NCI-H1436 (cell line): ENCODE results near the gene TELO2.

Experiments
- DNase-seq: peaks from one replicate; lab custom pipeline; 2025; lab: John Stamatoyannopoulos, UW

Gene TELO2

DNA sequence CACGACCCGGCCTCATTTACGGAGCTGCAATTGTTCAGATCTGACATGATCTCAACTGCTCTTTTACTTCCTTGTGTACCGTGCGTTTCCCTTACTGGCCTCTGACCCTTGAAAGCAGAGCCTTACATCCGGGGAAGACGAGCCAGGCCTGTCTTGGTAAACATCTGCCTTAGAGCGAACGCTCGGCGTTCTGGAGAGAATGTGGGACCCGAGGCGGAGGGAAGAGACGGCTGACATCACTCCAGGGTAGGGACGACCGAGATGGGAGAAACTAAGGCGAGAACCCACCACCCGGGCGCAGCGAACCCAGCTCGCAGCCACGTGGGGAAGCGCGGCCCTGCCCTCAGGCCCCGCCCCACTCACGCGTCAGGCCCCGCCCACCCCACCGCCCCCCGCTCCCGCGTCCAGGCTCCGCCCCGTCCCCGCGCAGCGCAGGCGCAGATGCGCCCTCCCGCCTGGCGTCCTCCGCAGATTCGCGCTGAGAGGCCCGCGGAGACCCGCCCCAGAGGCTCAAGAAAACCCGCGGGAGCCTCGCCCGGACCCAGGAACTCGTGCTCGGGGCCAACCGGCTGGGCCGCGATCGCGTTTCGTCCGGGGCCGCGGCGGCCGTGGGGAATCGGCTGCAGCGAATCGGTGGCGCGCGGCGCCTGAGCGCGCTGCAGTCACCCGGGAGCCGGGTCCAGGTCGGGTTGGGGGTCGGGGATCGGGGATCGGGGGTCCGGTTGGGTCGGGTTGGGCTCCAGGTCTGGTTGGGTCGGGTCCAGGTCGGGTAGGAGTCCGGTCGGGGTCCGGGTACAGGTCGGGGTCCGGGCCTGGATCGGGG lies at the start of gene TELO2:
Gene TELO2, plus strand, starts transcription at position 438 of the 823 bp plus-strand sequence. CDS start 922 bp downstream, outside the sequence.
- peak; percentile 70 for DNase-seq

DNA sequence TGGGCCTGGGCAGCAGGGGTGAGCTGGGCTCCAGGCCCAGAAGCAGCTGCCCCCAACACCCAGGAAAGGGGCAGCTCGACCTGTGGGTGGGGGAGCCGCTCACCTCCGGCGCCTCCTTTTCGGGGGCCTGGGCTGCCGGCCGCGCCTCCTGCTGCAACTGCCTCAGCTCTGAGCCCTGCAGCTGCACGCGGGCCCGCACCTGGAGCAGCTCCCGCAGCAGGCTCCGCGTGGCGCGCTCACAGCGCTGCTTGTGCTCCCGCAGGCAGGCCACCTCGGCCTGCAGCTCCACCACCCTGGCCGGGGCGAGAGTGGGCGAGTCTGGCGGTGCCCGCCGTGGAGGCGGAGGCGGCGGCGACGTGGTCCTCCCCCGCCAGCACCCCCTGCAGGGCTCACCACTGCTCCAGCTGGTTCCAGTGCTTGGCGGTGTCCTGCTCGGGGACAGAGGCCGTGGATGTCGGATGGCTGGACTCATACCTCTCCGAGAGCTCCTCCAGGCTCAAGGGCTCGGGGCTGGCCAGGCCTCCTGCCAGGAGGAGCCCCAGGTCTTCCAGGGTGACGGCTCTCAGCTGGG lies 49.7 kb upstream of the TELO2 start:
- DNase-seq, result no peak

DNA sequence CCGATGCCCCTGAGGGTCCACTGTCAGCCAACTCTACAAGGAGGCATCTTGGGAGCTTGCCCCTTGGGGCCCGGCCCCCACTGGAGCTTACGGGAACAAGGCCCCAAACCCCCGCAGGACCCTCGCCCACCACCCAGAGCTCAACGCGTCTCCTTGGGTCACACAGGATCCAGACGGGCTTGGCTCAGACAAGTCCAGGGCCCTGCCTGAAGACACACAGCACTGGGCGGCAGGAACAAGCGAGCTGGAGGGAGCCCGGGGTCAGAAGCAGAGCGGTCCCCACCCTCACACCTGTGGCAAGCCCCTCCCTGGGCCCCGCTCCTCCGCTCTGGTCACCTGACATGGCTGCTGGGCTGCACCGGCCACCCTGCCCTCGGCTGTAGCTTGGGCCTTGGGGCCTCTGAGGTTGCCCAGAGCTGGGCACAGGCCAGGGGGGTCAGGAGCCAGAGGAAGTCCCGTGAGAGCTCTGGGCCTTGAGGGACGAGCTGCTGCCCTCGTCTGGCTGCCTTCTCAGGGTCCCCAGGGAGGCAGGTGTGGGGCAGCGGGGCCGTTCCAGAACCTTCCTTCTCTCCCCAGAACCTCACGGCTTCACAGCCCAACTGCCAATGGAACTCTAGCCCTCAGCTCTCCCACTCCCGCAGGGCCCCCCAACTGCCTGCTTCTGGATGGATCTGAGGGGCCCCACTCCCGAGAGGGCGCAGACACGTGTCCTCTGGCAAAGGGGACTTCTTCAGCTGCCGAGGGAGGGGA lies 49.0 kb upstream of the TELO2 start, which contains the start of gene CCDC154:
Gene CCDC154, minus strand, starts transcription at position 577 of the 750 bp plus-strand sequence. Its CDS starts 234 bp downstream, at position 343.
- DNase-seq, result no peak

DNA sequence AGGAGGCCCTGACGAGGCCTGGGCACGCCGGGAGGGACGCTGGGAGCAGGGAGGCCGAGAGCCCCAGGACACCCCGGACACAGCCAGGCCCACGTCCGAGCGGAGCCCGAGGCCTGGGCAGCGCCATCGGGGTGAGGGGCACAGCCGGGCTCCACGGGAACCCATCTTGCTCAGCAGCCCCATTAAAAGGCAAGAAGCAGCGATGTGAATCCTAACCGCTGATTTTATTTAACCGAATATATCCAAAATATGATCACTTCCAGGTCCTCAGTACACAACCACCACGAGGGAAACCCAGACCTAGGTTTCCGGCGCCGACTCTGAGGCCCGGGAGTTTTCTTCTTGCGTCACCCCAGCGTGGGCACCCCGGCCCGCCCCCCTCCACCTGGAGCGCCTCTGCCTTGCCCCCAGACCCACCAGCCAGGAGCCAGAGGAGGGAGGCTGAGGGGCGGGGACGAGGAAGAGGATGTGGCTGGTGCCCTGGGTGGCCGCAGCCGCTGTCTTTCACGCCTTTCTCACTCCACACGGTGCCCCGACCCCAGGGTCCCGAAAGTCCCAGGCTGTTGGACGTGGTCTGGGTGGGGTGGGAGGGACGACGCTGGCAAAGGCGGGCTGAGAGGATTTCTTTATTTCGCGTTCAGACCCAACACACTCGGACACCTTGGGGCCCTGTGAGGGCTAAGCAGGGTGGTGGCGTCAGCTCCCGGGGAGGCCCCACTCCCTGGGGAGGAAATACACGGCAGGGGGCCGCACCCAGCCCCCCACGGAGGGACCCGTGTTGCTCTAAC lies 48.2 kb upstream of the TELO2 start:
- no peak for DNase-seq

DNA sequence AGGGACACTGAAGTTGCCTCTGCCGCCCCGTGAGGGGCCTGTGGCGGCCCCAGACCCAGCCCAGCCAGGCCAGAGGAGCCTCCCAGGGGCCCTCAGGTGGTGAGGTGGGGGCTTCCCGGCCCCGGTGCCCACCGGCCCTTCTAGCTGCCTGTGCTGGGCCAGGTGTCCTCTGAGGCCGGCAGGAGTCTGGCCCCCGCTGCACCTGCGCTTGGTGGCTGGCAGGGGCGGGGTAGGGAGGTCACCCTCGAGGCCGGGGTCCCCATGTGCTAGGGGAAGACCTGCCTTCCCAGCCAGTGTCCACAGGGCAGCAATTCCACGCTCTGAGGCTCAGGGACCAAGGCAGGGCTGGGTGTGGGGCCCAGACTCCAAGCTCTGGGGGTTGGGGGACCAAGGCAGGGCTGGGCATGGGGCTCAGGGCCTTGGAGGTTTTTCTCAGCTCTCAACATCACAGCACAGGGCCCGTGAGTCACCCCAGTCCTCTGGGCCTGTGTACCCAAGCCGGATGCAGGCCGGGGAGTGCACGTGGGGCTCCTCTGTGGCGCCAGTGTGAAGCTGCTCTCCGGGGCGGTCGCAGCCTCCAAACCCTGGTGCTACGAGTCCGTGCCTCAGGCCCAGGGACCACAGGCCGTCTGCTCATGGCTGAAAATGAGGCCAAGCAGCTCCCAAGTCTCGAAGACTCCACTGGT lies 47.5 kb upstream of the TELO2 start:
- DNase-seq, result no peak

DNA sequence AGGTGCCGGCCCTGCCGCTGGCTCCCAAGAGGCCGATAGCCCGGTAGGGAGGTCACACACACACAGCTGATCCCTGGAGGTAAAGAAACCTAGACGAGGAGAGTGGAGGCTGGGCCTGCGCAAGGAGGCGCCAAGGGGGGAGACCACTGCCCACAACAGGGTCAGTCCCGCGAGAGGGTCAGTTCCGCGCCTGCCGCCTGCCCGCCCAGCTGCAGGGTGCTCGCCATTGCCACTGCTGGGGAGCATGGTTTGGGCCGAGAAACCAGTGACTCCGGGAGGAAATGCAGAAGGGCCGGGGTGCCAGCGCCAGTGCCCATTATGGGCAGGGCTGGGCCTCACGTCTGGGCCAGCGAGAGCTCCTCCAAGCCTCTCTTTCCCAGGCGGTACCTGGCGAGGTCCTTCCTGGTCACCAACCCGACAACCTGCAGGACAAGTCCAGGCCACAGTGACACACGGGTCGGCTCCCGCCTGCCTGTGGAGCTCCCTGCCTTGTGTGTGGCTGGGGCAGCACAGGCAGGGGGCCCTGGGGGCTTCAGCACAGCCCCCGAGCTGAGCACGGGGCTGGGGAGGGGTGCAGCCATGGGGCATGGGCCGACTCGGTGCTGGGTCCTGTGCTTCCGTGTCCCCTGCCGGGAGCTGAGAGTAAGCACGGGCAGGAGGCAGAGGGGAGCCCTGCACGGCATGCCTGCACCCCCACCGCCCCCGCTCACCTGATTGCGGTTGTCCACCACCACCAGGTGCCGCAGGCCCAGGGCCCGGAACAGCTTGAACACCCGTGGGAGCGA lies 46.7 kb upstream of the TELO2 start:
- DNase-seq, result no peak

DNA sequence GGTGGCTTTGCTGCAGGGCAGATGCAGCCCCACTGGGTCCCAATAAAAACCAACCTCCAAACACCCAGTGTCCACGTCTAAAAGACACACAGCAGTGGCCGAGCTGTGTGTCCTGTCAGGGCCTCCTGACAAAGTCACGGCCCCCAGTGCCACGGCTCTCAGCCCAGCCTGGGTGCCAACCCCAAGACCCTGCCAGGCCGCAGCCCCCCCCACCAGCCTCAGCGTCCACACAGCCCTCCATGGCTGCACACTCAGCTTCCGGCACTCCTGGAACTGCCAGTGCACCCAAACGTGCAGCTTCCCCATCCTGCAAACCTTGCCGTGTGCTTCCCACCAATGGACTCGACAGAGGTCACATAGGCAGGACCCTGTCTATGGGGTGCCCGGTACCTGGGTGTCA lies 45.2 kb upstream of the TELO2 start:
- DNase-seq, result no peak

DNA sequence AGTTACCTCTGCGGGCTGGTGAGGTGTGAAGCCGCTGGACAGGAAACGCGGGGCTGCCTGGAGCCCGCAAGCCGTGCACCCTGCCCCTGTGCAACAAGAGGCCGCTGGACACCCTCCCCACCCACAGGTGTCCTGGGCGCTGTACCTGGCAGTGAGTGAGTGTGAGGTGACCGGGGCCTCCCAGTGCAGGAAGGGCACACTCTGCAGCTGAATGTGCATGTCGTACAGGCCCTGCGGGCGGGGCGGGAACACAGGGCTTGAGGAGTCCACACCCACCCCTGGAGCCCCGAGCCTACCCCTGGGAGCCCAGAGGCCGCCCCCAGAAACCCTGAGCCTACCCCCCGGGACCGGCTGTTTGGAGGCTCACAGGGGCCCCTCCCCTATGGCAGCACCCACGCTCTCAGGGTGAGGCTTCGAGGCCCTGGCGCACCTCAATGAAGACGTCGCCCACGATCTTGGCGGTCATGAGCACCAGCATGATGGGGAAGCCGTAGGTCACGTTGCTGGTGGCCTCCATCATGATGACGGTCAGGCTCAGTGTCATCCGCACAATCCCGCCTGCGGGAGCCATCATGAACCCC lies 44.5 kb upstream of the TELO2 start:
- DNase-seq, result no peak

DNA sequence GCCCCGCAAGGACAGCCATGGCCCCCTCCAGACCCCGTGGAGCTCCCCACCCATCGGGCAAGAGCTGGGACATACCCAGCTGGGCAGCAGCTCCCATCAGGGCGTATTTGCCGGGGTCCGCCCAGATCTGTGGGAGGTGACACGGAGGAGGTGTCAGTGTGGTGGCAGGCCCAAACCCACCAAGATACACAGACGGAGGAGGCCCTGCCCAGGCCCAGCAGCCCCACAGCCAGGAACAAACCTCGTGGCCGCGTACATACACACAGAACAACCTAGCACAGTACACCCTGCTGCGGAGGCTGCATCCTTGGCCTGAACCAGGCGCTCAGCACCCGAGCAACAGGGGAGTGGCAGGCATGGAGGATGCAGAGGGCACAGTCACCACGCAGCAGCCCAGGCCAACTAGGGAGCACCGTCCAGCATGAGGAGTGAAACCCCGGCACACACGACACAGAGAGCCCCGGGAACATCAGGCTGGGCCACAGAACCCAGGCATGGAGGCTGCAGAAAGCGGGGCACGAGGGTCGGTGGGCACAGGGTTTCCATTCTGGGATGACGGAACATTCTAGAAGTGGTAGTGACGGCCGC lies 43.9 kb upstream of the TELO2 start:
- no peak for DNase-seq

DNA sequence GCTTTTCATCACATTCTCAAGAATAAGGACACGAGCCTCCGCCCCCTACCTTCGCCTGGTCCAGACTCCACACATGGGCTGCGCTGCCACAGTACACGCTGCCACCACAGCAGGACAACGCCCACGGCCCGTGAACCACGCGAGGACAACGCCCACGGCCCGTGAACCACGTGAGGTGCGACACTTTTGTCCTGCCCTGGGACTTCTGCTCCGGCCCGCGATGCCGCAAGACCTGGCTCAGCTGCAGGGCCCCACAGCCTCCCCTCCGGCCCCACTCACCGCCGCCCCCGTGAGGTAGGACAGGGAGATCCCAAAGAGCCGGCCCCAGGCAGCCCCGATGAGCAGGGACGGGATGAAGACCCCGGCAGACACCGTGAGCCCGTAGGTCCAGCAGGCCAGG lies 42.9 kb upstream of the TELO2 start:
- DNase-seq, result no peak

DNA sequence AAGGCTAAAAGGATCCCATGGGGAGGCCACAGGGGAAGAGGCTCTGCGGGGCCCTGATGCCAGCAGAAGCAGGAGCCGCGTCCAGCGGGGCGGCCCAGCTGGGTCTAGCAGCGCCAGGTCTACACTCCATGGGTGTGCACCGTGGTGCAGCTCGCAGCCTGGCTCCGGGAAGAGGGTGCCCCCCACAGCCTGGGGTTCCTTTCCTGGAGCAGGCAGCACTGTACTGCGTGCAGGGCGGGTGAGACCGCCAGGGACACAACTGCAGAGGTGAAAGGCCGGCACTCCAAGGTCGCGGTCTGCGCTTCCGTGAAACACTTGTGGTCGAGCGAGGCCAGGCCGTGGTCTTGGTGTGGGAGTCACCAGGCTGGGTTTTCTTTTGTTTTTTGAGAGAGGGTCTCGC lies 42.3 kb upstream of the TELO2 start:
- no peak for DNase-seq

DNA sequence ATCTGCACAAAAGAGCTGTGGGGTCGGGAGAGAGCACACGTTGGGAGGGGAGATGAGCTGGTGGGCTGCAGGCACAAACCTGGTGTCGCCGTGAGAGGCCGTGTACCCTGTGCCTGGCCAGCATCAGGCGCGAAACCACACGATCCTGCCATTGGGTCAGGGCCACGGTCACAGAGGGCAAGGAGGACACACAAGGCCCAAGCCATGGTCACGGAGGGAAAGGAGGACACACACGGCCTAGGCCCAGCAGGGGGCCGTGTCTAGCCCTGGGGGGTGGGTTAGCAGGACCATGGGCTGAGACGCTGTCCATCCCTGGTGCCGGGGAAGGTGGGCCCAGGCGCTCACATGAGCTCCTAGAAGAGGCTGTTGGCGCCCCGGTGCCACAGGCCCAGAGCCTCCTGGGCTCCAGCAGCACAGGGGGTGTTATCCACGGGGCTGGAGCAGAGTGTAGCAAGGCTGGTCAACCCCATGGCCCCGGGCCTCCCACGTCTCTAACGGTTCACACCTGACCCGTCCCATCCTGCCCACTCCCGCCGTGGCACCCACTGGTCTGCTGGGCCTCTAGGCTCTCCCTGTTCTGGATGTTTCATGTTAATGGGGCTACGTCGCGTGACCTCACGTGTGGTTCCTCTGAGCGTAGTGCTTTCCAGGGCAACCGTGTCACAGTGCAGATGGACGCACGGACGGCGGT lies 41.3 kb upstream of the TELO2 start:
- DNase-seq, result no peak

DNA sequence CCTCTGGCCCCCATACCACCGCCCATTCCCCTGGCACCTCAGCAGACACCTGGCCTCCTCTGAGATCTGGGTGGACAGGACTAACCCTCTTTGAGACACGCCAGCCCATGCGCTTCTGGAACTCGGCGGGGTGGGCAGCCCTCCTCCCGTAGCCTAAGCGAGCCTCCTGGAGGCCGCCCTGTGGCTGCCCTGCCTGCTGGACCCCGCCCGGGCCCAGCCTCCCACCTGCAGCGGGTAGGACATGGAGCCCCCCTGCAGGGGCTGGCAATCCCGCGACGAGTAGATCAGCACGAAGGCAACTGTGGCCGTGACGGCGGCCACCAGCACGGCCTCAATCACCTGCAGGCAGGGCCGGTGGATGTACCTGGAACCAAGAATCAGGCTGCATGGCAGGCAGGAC lies 40.6 kb upstream of the TELO2 start:
- DNase-seq, result no peak

DNA sequence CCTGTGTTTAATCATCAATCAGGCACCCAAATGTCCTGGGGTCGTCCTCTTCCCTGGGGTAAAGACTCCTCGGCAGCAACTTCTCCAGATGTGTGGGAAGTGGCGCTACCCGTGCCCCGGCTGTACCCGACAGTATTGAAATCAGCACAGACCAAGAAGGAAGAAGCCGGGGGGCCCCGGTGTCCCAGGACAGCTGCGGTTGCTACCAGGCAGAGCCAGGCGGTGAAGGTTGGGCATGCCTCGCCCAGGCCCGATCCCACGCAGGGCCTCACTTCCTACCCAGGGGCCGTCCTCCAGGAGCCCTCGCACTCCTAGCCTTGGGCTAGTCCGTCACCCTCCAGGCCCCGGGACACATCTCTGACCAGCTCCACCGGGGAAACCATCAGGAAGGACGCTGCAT lies 39.8 kb upstream of the TELO2 start:
- DNase-seq, result no peak

DNA sequence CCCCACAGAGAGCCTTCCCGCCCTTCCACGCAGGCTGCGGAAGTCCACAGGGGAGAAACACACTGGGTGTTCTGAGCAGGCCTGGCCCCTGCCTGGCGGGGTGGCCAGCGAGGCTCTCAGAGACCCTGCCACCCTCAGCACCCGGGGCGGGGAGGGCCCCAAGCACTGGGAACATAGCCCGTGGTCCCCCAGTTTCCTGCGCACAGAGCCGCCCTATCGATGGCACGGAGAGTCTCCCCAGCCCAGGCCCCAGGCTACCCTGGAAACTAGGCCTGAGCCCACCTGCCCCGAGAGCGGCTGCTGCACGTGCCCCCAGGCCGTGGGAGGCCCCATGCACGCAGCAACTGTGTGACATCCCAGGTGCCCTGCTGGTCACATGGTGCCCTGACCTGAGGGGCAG lies 38.6 kb upstream of the TELO2 start:
- no peak for DNase-seq

DNA sequence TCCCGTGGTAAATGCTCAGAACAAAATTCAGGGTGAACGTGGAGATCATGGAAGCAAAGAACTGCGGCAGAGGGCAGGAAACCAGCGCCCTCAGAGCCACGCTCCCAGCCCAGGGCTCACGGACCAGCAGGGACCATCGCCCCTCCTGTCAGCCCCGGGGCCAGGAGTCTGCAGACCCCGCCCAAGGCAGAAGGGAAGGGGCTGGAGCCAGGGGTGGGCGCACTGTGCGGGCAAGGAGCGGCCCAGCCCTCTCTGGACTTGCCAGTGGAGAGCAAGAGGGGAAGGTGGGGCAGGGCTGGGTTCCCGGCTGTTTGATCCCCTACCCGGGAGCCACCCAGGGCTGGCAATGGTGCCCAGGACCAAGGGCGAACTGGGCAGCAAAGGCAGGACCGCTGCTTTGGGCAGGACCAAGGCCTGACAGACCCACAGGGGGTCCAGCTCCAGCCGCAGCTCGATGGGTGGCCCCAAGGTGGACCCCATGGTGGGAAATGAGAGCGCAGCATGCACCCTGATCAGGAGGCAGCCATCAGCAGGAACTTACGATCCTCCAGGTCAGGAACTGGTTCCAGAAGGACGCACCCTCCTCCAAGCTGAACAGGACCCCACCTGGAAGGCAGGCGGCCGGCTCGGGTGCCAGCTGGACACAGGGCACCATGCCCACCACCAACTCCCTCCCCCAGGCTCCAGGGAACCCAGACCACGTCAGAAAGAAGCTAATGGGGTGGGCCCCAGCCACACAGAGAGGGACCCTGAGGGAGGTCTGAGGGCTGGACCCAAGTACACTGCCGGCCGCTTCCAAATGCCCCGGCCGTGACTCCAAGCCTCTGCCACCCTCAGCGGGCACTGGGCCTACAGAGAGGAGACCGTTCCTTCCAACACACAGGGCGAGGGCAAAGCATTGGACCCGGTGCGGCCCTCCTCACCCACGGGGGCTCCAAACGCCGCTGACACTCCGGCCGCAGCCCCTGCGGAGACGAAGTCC lies 37.7 kb upstream of the TELO2 start:
- no peak for DNase-seq

DNA sequence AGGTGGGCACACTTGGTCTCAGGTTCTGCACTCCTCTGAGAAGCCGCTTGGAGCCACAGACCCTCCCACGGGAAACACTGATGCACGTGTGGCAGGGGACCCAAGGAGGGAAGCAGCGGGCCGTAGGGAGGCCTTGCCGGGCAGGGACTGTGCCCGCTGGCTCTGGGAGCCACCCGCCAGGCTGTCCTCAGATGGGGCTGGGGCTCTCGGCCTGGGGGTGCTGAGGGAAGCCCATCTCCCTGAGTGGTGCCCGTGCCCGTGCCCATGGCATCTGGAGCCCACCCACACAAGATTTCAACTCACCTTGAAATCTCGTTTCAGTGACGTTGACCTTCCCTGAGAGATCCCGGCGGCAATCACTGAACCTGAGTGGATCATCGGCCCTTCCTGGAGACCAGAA lies 36.2 kb upstream of the TELO2 start:
- no peak for DNase-seq
